Measurements from ENCODE around the gene ICA1. TPM values are rescaled to one million over a fixed set of nuclear protein-coding genes. Genes with fewer than 3 reads are reported as not detected.

The ICA1 gene
- total RNA-seq, 1 experiment from 2014 or later: 28.8 TPM

GRCh38 chr7:8305625-8306388 is 43.8 kb upstream of the ICA1 start:
- no peak overlapping the region for H3K4ac ChIP-seq (ENCODE audit: low read depth, low read length)
- H2AK5ac ChIP-seq (ENCODE audit: insufficient read length, low read length): no peak overlapping the region
- H2BK12ac ChIP-seq (ENCODE audit: insufficient read length, low read depth, low read length): no peak overlapping the region
- no peak overlapping the region for H3K27ac Mint-ChIP-seq
- H2AFZ ChIP-seq (ENCODE audit: low read length): no peak overlapping the region
- H3K4me2 ChIP-seq (ENCODE audit: insufficient read depth, insufficient read length, low read length): no peak overlapping the region
- H3K23ac ChIP-seq (ENCODE audit: insufficient read length, low read depth, low read length): no peak overlapping the region
- no peak overlapping the region for H3T11ph ChIP-seq (ENCODE audit: low read length)
- no peak overlapping the region for H3K14ac ChIP-seq (ENCODE audit: insufficient read depth, low read length)
- H3K27me3 Mint-ChIP-seq (ENCODE audit: low read depth): no peaks in the 10 kb centered on the region
- H3K9ac ChIP-seq (ENCODE audit: extremely low read depth, insufficient read length, low read length): no peak overlapping the region
- no peaks in the 10 kb centered on the region for H3K9me3 ChIP-seq (ENCODE audit: control insufficient read depth, low read depth, low read length)
- H3K79me1 ChIP-seq (ENCODE audit: insufficient read depth, low read depth, low read length, poor library complexity, severe bottlenecking): no peaks in the 10 kb centered on the region
- H3K27me3 ChIP-seq (ENCODE audit: insufficient read depth, low read length): no peaks in the 10 kb centered on the region
- H3K36me3 Mint-ChIP-seq (ENCODE audit: insufficient read depth in 1 of 3, low read depth in 3 of 3): peaks cover 10 to 23% (median 12%) of the 10 kb centered on the region in 3 experiments
- no peak for TF ChIP-seq CTCF (conservative IDR thresholded peaks at IDR 0.05)
- no peak overlapping the region for H2BK20ac ChIP-seq (ENCODE audit: low read depth, low read length, poor library complexity, severe bottlenecking)
- no peak overlapping the region for H3K18ac ChIP-seq (ENCODE audit: insufficient read length, low read depth, low read length)
- no peak overlapping the region for H2BK5ac ChIP-seq (ENCODE audit: insufficient read length, low read length)
- no peak overlapping the region for H4K5ac ChIP-seq (ENCODE audit: insufficient read length, low read depth, low read length)
- no peaks in the 10 kb centered on the region for H4K20me1 ChIP-seq (ENCODE audit: control insufficient read depth, insufficient read depth, insufficient read length)
- no peak for DNase-seq
- H3K4me1 Mint-ChIP-seq: peaks cover 5 to 16% of the 10 kb centered on the region in 2 experiments; a peak in 3 of 4 replicates
- H3K56ac ChIP-seq (ENCODE audit: insufficient read length, low read depth, low read length): no peak overlapping the region
- H3K4me3 Mint-ChIP-seq: no peak overlapping the region
- no peak overlapping the region for H2BK120ac ChIP-seq (ENCODE audit: low read depth, low read length, poor library complexity, severe bottlenecking)
- no peak overlapping the region for H3K27ac ChIP-seq (ENCODE audit: insufficient read length, low read depth, low read length)
- H3K9me3 Mint-ChIP-seq: peaks cover 3 to 9% of the 10 kb centered on the region in 2 experiments
- H3K23me2 ChIP-seq (ENCODE audit: insufficient read length, low read depth, low read length, poor library complexity, severe bottlenecking): no peaks in the 10 kb centered on the region
- H2BK15ac ChIP-seq (ENCODE audit: low read depth, low read length): no peak overlapping the region
- no peaks in the 10 kb centered on the region for H3K79me2 ChIP-seq (ENCODE audit: insufficient read depth, low read length)
- no CpG with 5 or more reads among the region's 10 CpGs for WGBS (ENCODE audit: extremely low coverage, insufficient read length, low lambda C conversion rate)
- no peak overlapping the region for H4K91ac ChIP-seq (ENCODE audit: insufficient read length, low read depth, low read length)
- no peak overlapping the region for H4K8ac ChIP-seq (replicated peaks; ENCODE audit: insufficient read length, low read depth, low read length)
- no peaks in the 10 kb centered on the region; the same call in 1 of the 2 replicates for H3K4me1 ChIP-seq (ENCODE audit: insufficient read depth, low read length)

Measured in H9 (cell line).